Stomach (tissue), 4 donors: Measurements from ENCODE around the gene PADI6.

Source experiments
- CTCF ChIP-seq, 7 experiments: fragments of 450-650 bp in 4 of 7; fragments of 200-600 bp in 3 of 7; sonication (generic) in 3 of 7; IDR thresholded peaks; one replicate each; pipeline ENCODE4 v1.5.1; 2016 to 2019; ENCODE audit warnings: antibody characterized with exemption in 7 of 7, control low read depth in 2 of 7, mild to moderate bottlenecking in 1 of 7
- EP300 ChIP-seq: sonication (generic); formaldehyde crosslinking; IDR thresholded peaks from one replicate; pipeline ENCODE4 v1.6.1; 2017; ENCODE audit warnings: antibody characterized with exemption
- POLR2A ChIP-seq, 4 donors: fragments of 450-650 bp; IDR thresholded peaks; one replicate each; pipeline ENCODE4 v1.6.1; 2016; ENCODE audit warnings: antibody characterized with exemption in 4 of 4, control low read depth in 2 of 4, mild to moderate bottlenecking in 1 of 4, moderate library complexity in 1 of 4
- POLR2AphosphoS5 ChIP-seq, 3 donors: sonication (generic); formaldehyde crosslinking; IDR thresholded peaks; one replicate each; pipeline ENCODE4 v1.6.1; 2016; ENCODE audit warnings: antibody characterized with exemption in 3 of 3

- TF ChIP-seq CTCF (IDR thresholded peaks at IDR 0.05): no peak
- TF ChIP-seq POLR2AphosphoS5 (IDR thresholded peaks at IDR 0.05): no peak
- TF ChIP-seq POLR2A (IDR thresholded peaks at IDR 0.05): no peak
- no peak for TF ChIP-seq EP300
Measured at GRCh38 chr1:17342014-17342441, 30.0 kb upstream of the PADI6 start.
